WI38 (cell line): Measurements from ENCODE around the gene TBC1D17.

Experiments
- H3K4me3 ChIP-seq: 2 replicates; pipeline ENCODE4 v1.5.1; 2011; ENCODE audit warnings: low read depth, mild to moderate bottlenecking, control low read depth, low read length
- TF ChIP-seq, protein P1 (sequence below): IDR thresholded peaks from 2 replicates; pipeline ENCODE4 v1.5.1; 2012; ENCODE audit warnings: low read depth, mild to moderate bottlenecking, control low read depth, low read length

The TBC1D17 gene

DNA sequence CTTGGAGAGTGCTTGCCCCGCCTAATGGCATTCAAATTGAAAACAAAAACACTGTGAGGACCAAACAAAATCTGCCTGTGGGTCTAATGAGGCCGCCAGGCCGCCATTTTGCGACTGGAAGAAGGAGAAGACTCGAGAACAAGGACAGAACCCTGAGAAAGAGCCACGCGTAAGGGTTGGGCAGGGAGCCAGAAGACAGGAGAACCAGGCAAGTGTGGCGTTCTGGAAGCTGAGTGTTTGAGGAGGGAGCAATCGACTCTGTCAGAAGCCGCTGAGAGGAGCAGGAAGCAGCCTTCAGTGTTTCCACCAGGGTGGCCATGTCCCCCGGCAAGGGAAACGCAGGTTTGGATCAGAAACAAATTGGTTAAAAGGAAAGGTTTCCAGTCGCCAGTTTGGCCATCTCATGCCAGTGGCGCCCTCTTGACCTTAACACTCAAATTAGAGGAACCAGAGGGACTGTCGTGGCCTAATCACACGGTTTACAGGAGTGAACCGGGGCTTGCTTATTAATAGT is 36.7 kb upstream of the TBC1D17 start:
- TF ChIP-seq, protein P1, sequence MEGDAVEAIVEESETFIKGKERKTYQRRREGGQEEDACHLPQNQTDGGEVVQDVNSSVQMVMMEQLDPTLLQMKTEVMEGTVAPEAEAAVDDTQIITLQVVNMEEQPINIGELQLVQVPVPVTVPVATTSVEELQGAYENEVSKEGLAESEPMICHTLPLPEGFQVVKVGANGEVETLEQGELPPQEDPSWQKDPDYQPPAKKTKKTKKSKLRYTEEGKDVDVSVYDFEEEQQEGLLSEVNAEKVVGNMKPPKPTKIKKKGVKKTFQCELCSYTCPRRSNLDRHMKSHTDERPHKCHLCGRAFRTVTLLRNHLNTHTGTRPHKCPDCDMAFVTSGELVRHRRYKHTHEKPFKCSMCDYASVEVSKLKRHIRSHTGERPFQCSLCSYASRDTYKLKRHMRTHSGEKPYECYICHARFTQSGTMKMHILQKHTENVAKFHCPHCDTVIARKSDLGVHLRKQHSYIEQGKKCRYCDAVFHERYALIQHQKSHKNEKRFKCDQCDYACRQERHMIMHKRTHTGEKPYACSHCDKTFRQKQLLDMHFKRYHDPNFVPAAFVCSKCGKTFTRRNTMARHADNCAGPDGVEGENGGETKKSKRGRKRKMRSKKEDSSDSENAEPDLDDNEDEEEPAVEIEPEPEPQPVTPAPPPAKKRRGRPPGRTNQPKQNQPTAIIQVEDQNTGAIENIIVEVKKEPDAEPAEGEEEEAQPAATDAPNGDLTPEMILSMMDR: no peak
- H3K4me3 ChIP-seq: no peak overlapping the region

DNA sequence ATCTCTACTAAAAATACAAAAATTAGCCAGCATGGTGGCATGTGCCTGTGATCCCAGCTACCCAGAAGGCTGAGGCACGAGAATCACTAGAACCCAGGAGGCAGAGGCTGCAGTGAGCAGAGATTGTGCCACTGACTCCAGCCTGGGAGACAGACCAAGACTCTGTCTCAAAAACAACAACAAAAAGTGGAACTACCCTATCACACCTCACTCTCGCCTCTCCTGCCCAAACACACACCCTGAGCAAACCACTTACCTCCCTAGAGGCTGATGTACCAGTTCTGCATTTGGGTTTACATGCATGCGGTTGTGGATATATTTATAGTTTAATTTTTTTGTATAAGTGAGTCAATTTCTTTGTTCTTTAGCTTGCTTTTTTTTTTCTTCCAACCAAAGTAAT is 34.2 kb upstream of the TBC1D17 start:
- TF ChIP-seq, protein P1: no peak
- no peak overlapping the region for H3K4me3 ChIP-seq

DNA sequence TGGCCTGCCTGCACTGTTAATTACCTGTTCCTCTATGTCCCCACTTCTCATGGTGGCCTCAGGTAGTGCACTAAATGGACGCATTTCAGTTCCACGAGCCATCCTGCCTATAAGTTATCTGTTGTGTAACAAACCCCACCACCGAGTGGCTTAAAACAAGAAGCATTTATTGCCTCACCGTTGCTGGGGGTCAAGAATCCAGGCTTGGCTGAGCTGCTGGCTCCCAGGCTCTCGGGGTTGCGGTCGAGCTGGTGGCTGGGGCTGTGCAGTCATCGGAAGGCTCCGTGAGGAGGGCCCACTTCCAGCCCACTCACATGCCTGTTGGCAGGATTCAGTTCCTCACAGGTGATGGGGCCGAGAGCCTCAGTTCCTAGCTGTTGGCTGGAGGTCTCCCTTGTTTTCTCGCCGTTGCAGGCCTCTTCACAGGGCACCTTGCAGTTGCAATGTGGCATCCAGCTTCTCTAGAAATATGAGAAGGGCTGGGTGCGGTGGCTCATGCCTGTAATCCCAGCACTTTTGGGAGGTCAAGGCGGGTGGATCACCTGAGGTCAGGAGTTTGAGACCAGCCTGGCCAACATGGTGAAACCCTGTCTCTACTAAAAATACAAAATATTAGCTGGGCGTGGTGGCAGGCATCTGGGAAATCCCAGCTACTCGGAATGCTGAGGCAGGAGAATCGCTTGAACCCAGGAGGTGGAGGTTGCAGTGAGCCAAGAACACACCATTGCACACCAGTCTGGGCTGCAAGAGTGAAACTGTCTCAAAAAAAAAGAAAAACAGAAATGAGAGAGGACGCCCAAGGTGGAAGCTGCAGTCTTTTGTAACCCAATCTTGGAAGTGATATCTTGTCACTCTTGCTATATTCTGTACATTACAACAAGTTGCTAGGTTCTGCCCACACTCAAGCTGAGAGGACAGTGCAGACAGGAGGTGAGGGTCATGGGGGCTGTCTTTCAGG is 33.1 kb upstream of the TBC1D17 start:
- TF ChIP-seq, protein P1: no peak
- H3K4me3 ChIP-seq: no peak overlapping the region

DNA sequence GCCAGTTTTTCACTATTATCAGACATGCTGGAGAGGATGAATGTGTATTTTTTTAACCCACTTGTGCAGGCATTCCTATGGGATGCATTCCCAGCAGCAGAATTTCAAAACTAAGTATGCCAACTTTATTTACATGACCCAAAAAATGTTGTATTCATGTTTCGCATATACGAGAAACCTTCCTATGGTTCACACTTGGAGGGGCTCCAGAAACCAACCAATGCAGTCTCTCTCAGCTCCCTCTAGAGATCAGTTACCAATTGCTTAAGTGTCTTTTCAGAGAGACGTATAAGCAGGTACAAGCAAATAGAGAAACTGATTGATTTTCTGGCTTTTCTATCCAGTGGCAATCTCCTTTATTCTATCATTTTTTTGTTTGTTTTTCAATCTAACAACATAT is 32.1 kb upstream of the TBC1D17 start:
- no peak overlapping the region for H3K4me3 ChIP-seq
- TF ChIP-seq, protein P1: no peak

DNA sequence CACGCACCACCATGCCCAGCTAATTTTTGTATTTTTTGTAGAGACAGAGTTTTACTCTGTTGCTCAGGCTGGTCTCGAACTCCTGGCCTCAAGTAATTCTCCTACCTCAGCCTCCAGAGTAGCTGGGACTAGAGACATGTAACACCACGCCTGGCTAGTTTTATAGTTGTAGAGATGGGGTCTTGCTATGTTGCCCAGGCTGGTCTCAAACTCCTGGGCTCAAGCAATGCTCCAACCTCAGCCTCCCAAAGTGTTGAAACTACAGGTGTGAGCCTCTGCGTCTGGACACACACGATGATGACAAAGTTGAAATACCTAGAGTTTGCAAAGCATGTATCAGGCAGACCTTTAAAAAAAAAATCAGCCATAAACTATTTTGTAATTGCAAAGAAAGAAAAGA is 31.1 kb upstream of the TBC1D17 start:
- H3K4me3 ChIP-seq: no peak overlapping the region

DNA sequence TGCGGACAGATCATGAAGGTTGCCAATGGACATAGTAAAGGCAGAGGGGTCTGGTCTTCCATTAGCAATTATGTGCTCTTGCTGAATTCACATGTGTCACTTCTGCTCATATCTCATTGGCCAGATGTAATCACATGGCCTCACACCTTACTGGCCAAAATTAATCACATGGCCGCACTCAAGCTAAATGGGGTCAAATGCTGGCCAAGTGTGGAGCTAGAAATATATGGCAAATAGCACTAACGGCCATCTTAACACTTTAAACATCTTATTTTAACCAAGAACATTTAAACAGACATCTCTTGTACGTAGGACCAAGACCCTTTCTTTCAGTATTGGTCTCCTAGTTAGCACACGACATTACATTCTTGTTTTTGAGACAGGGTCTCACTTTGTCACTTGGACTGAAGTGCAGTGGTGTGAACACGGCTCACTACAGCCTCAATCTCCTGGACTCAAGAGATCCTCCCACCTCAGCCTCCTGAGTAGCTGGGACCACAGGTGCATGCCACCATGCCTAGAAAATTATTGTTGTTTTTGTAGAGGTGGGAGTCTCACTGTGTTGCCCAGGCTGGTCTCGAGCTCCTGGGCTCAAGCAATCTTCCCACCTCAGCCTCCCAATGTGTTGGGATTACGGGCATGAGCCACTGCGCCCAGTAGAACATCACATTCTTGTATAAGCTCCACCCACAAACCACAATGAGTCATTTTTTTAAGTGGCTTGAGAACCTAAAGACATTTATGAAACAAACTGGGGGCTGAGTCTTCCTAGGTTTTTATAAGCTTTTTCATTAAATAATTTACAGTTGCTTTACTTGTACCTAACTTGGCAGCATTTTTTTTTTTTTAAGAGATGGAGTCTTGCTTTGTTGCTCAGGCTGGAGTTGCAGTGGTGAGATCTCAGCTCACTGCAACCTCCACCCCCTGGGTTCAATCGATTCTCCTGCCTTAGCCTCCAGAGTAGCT is 29.5 kb upstream of the TBC1D17 start:
- TF ChIP-seq, protein P1: no peak
- no peak overlapping the region for H3K4me3 ChIP-seq

More for the DNA sequence above, 31.1 kb upstream of the TBC1D17 start:
- TF ChIP-seq, protein P1: no peak
